Measurements from ENCODE around the gene IMP4.

IMP4 gene

DNA sequence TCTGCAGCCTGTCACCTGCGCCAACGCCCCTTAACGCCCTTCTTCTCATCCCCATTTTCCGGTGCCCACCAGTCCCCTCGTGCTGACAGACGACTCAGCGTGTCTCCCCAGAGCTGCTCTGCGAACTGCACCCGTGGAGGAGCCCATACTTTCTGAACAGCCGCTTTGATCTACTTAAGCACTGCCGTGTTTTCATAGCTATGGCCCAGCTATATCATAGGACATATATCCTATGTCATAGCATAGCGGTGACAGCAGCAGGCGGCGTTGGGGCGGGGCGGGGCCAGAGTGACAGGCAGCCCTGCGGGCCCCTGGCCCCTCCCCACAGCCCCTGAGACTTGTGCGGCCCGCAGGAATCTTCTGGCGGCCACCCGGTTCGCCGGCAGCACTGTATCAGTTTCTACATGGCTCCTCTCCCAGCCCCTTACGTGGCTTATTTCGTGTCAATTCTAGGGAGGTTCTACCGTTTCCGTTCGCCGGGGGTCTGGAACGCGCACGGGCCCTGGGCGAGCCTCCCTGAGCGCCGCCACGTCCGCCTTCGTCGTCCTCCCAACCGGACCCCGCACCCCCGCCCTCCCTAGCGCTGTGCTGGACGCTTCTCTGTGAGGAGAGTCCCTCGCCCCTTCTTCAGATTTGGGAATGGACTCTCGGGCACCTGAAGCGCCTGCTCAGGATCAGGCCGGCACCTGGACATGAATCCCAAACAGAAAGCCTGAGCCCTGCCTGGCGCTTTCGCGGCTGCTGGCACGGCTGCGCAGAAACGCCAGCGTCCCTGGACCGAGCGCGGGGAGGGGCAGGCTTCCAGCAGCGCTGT is 48.6 kb downstream of the IMP4 start:
- Histone ChIP-seq H3K4me2 (ENCODE audit: low read length) (peak overlapping the region; percentile 80), H3K9me3 (ENCODE audit: control insufficient read depth, insufficient read depth, low read length) (no peaks in the 10 kb centered on the region), H3K27me3 (ENCODE audit: control insufficient read depth, low read length) (no peaks in the 10 kb centered on the region), H3K79me2 (ENCODE audit: control insufficient read depth, low read length) (peaks cover 18% of the 10 kb centered on the region), H3F3A (ENCODE audit: control insufficient read depth, insufficient read depth) (peaks cover 41% of the 10 kb centered on the region), H3K27ac (ENCODE audit: low read depth, low read length) (peak overlapping the region; percentile 99), H3K9me2 (replicated peaks; ENCODE audit: control insufficient read depth, low read length) (no peaks in the 10 kb centered on the region), H3K36me3 (ENCODE audit: control insufficient read depth, low read length) (peaks cover 13% of the 10 kb centered on the region; the same call in 1 of the 2 replicates), H4K20me1 (ENCODE audit: control insufficient read depth, insufficient read depth, low read depth, low read length) (no peaks in the 10 kb centered on the region), H3K4me3 (ENCODE audit: low read length) (peak overlapping the region; percentile 74), H3K4me1 (ENCODE audit: control insufficient read depth, low read length) (peaks cover 79% of the 10 kb centered on the region)
- TF ChIP-seq, protein P1, sequence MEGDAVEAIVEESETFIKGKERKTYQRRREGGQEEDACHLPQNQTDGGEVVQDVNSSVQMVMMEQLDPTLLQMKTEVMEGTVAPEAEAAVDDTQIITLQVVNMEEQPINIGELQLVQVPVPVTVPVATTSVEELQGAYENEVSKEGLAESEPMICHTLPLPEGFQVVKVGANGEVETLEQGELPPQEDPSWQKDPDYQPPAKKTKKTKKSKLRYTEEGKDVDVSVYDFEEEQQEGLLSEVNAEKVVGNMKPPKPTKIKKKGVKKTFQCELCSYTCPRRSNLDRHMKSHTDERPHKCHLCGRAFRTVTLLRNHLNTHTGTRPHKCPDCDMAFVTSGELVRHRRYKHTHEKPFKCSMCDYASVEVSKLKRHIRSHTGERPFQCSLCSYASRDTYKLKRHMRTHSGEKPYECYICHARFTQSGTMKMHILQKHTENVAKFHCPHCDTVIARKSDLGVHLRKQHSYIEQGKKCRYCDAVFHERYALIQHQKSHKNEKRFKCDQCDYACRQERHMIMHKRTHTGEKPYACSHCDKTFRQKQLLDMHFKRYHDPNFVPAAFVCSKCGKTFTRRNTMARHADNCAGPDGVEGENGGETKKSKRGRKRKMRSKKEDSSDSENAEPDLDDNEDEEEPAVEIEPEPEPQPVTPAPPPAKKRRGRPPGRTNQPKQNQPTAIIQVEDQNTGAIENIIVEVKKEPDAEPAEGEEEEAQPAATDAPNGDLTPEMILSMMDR (IDR thresholded peaks at IDR 0.05; ENCODE audit: low read depth, low read length, poor library complexity, severe bottlenecking): no peak
- TF ChIP-seq EZH2phosphoT487 (IDR thresholded peaks at IDR 0.05; ENCODE audit: borderline replicate concordance, low read length): no peak

DNA sequence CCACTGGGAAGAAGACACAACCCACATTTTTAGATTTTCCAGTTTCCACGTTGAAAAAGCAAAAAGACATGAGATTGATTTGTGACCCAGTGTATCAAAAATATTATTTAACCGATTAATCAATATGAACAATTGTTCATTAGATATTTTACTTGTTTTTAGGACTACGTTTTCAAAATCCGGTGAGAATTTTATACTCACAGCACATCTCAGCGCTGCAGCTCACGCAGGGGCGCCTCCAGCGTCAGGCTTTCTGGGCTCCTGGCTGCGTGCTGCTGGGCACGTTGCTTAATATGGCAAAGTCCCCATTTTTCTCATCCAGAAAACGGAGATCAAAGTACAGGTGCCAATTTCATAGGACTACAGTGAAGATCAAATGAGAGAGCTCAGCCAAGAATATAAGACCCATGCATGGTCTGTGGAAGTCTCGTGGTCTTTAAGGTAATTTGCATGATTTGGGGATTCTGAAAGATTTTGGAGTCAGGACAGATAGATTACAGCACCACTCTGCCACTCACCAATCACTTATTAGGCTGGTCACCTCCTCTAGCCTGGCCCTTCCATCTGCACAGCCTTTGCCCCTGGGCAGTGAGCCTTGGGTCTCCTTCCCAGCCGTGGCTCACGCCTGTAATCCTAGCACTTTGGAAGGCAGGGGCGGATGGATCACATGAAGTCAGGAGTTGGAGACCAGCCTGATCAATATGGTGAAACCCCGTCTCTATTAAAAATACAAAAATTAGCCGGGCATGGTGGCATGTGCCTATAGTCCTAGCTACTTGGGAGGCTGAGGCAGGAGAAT is 49.4 kb downstream of the IMP4 start:
- H3K9me3 ChIP-seq (ENCODE audit: control insufficient read depth, insufficient read depth, low read length): no peaks in the 10 kb centered on the region
- peaks cover 71% of the 10 kb centered on the region for H3K4me1 ChIP-seq (ENCODE audit: control insufficient read depth, low read length)
- H3K9me2 ChIP-seq (replicated peaks; ENCODE audit: control insufficient read depth, low read length): no peaks in the 10 kb centered on the region
- H3K27me3 ChIP-seq (ENCODE audit: control insufficient read depth, low read length): no peaks in the 10 kb centered on the region
- H3K4me3 ChIP-seq (ENCODE audit: low read length): peak overlapping the region; percentile 74
- H4K20me1 ChIP-seq (ENCODE audit: control insufficient read depth, insufficient read depth, low read depth, low read length): no peaks in the 10 kb centered on the region
- H3K4me2 ChIP-seq (ENCODE audit: low read length): peak overlapping the region; percentile 80
- H3K27ac ChIP-seq (ENCODE audit: low read depth, low read length): peak overlapping the region; percentile 99
- H3K36me3 ChIP-seq (ENCODE audit: control insufficient read depth, low read length): peaks cover 8% of the 10 kb centered on the region; the same call in 1 of the 2 replicates
- peaks cover 18% of the 10 kb centered on the region for H3K79me2 ChIP-seq (ENCODE audit: control insufficient read depth, low read length)
- peaks cover 33% of the 10 kb centered on the region for H3F3A ChIP-seq (ENCODE audit: control insufficient read depth, insufficient read depth)
- TF ChIP-seq EZH2phosphoT487 (IDR thresholded peaks at IDR 0.05; ENCODE audit: borderline replicate concordance, low read length): no peak
- TF ChIP-seq, protein P1 (IDR thresholded peaks at IDR 0.05; ENCODE audit: low read depth, low read length, poor library complexity, severe bottlenecking): no peak

DNA sequence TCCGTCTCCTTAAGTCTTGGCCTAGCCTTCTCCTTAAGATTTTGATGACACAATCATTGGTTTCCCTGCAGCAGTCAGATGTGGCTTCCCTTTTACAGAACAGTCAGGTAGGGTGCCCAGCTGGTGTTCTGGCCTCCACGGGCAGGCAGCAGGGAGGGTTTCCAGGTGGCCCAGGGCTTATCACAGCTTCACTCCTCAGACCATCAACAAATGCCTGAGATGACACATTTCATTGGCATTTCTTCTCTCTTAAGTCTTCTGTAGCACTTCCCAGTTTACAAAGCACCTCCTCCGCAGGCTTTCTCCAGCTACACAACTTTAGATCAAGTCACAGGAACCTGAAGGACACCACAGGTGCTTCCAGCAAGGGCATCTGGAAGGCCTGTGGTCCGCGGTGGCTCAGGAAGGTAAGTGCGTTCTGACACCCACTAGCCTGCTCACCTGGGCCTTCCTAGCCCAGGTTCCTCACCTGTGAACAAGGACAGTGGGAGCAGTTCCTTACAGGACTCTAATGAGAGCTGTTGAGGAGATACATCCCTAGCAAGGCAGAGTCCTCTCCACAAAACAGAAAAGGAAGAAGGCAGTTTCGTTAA is 50.7 kb downstream of the IMP4 start:
- TF ChIP-seq EZH2phosphoT487 (IDR thresholded peaks at IDR 0.05; ENCODE audit: borderline replicate concordance, low read length): no peak
- TF ChIP-seq, protein P1 (IDR thresholded peaks at IDR 0.05; ENCODE audit: low read depth, low read length, poor library complexity, severe bottlenecking): no peak
- peak overlapping the region; percentile 80 for H3K4me2 ChIP-seq (ENCODE audit: low read length)

More for the DNA sequence above, 50.7 kb downstream of the IMP4 start:
- Histone ChIP-seq H3K9me2 (replicated peaks; ENCODE audit: control insufficient read depth, low read length) (no peaks in the 10 kb centered on the region), H3K27me3 (ENCODE audit: control insufficient read depth, low read length) (no peaks in the 10 kb centered on the region), H4K20me1 (ENCODE audit: control insufficient read depth, insufficient read depth, low read depth, low read length) (no peaks in the 10 kb centered on the region), H3K4me3 (ENCODE audit: low read length) (peak overlapping the region; percentile 74), H3K36me3 (ENCODE audit: control insufficient read depth, low read length) (peaks cover 8% of the 10 kb centered on the region; the same call in 1 of the 2 replicates), H3K4me1 (ENCODE audit: control insufficient read depth, low read length) (peaks cover 58% of the 10 kb centered on the region), H3K27ac (ENCODE audit: low read depth, low read length) (peak overlapping the region; percentile 99), H3K79me2 (ENCODE audit: control insufficient read depth, low read length) (peaks cover 18% of the 10 kb centered on the region), H3F3A (ENCODE audit: control insufficient read depth, insufficient read depth) (peaks cover 21% of the 10 kb centered on the region), H3K9me3 (ENCODE audit: control insufficient read depth, insufficient read depth, low read length) (no peaks in the 10 kb centered on the region)
